ENCODE data around the gene CDYL.

DNA sequence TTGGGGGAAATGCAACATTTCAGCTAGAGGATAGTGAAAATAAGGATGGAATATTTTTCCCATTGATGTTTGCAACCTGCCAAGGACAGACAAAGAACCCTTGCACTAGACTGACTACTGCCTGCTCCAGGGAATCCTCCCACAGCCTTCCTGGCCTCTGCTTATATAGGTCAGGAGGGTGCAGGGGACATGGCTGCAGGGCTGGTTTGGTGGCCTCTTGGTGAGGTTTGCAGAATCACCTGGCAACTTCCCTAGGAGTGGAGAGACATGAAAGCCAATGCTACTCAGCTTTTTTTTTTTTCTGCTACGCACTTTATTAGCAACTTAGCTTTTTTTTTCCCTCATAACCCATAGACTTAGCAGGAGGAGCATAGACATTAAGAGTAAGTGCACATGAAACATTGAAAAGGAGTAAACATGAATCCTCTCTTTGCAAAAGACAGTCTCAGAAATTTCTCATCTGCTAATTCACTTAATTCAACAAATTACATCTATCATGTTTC lies 39.8 kb upstream of the CDYL start:
- TF ChIP-seq EGR1 (IDR thresholded peaks at IDR 0.05; ENCODE audit: low read depth in 2 of 2) = no peak
- TF ChIP-seq TAF1 (conservative IDR thresholded peaks at IDR 0.05) = no peak
- TF ChIP-seq CTCF (IDR thresholded peaks at IDR 0.05; ENCODE audit: low read depth, low read length, missing input control) = no peak
- TF ChIP-seq, protein P1, sequence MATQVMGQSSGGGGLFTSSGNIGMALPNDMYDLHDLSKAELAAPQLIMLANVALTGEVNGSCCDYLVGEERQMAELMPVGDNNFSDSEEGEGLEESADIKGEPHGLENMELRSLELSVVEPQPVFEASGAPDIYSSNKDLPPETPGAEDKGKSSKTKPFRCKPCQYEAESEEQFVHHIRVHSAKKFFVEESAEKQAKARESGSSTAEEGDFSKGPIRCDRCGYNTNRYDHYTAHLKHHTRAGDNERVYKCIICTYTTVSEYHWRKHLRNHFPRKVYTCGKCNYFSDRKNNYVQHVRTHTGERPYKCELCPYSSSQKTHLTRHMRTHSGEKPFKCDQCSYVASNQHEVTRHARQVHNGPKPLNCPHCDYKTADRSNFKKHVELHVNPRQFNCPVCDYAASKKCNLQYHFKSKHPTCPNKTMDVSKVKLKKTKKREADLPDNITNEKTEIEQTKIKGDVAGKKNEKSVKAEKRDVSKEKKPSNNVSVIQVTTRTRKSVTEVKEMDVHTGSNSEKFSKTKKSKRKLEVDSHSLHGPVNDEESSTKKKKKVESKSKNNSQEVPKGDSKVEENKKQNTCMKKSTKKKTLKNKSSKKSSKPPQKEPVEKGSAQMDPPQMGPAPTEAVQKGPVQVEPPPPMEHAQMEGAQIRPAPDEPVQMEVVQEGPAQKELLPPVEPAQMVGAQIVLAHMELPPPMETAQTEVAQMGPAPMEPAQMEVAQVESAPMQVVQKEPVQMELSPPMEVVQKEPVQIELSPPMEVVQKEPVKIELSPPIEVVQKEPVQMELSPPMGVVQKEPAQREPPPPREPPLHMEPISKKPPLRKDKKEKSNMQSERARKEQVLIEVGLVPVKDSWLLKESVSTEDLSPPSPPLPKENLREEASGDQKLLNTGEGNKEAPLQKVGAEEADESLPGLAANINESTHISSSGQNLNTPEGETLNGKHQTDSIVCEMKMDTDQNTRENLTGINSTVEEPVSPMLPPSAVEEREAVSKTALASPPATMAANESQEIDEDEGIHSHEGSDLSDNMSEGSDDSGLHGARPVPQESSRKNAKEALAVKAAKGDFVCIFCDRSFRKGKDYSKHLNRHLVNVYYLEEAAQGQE (IDR thresholded peaks at IDR 0.05) = no peak
- no peak for TF ChIP-seq JUND (IDR thresholded peaks at IDR 0.05)
- TF ChIP-seq HNF4A (conservative IDR thresholded peaks at IDR 0.05) = no peak
- TF ChIP-seq SP1 (IDR thresholded peaks at IDR 0.05) = no peak
- TF ChIP-seq, protein P2, sequence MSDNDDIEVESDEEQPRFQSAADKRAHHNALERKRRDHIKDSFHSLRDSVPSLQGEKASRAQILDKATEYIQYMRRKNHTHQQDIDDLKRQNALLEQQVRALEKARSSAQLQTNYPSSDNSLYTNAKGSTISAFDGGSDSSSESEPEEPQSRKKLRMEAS (IDR thresholded peaks at IDR 0.05) = no peak
- TF ChIP-seq, protein P3, sequence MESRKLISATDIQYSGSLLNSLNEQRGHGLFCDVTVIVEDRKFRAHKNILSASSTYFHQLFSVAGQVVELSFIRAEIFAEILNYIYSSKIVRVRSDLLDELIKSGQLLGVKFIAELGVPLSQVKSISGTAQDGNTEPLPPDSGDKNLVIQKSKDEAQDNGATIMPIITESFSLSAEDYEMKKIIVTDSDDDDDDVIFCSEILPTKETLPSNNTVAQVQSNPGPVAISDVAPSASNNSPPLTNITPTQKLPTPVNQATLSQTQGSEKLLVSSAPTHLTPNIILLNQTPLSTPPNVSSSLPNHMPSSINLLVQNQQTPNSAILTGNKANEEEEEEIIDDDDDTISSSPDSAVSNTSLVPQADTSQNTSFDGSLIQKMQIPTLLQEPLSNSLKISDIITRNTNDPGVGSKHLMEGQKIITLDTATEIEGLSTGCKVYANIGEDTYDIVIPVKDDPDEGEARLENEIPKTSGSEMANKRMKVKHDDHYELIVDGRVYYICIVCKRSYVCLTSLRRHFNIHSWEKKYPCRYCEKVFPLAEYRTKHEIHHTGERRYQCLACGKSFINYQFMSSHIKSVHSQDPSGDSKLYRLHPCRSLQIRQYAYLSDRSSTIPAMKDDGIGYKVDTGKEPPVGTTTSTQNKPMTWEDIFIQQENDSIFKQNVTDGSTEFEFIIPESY (IDR thresholded peaks at IDR 0.05) = no peak
- TF ChIP-seq RAD21 (IDR thresholded peaks at IDR 0.05) = no peak
- no peak for TF ChIP-seq FOXA1 (IDR thresholded peaks at IDR 0.05)
- no peak for TF ChIP-seq YY1 (IDR thresholded peaks at IDR 0.05)
- no peak for TF ChIP-seq RXRA (IDR thresholded peaks at IDR 0.05)
- no peak for TF ChIP-seq NR2F2 (IDR thresholded peaks at IDR 0.05)

All from liver (tissue), 3 donors.